Tibial nerve (tissue), 4 donors: ENCODE data around the gene RAB28. TPM values are rescaled to one million over a fixed set of nuclear protein-coding genes. Genes with fewer than 3 reads are reported as not detected.

Source experiments
- DNase-seq, 2 donors: peaks; one replicate each; pipeline ENCODE4 v3.0.0-alpha.2; 2019; ENCODE audit warnings: low spot score in 2 of 2
- H3K27ac ChIP-seq, 4 donors: fragments of 200-600 bp; sonication (generic) in 3 of 4; one replicate each; pipeline ENCODE4 v1.5.1; 2017 to 2019; ENCODE audit warnings: mild to moderate bottlenecking in 1 of 4
- H3K27me3 ChIP-seq, 2 donors: fragments of 200-600 bp; sonication (generic) in 1 of 2; one replicate each; pipeline versions ENCODE4 v1.5.1 to v1.6.0; 2017 to 2019
- H3K36me3 ChIP-seq, 3 donors: fragments of 200-600 bp; sonication (generic); one replicate each; pipeline ENCODE4 v1.5.1; 2018 to 2019
- H3K4me1 ChIP-seq, 4 donors: fragments of 200-600 bp; sonication (generic) in 3 of 4; one replicate each; pipeline ENCODE4 v1.5.1; 2017 to 2019
- H3K4me3 ChIP-seq, 4 donors: fragments of 200-600 bp; sonication (generic) in 3 of 4; one replicate each; pipeline ENCODE4 v1.5.1; 2017 to 2019; ENCODE audit warnings: mild to moderate bottlenecking in 1 of 4, moderate library complexity in 1 of 4
- H3K9me3 ChIP-seq, 4 donors: fragments of 200-600 bp; sonication (generic) in 3 of 4; one replicate each; pipeline ENCODE4 v1.5.1; 2017 to 2019
- EP300 ChIP-seq, 2 donors: sonication (generic); formaldehyde crosslinking; IDR thresholded peaks; one replicate each; pipeline ENCODE4 v1.6.1; 2017; ENCODE audit warnings: antibody characterized with exemption in 2 of 2, mild to moderate bottlenecking in 1 of 2
- POLR2A ChIP-seq, 2 donors: fragments of 450-650 bp; IDR thresholded peaks; one replicate each; pipeline ENCODE4 v1.6.1; 2017; ENCODE audit warnings: antibody characterized with exemption in 2 of 2, mild to moderate bottlenecking in 2 of 2, moderate library complexity in 2 of 2
- WGBS, 2 donors: methylation state at CpG; one replicate each; pipeline ENCODE4 v1.1.5; 2018; 5-methylcytosine and 5-hydroxymethylcytosine counted together
- total RNA-seq, 4 donors: library from RNA; depleted of rRNA; stranded (reverse); fragments of >200 nt; gene quantifications; one replicate each; pipeline ENCODE4 v1.1.0, GENCODE V29; 2016
- TF ChIP-seq, protein P1 (sequence below), 5 experiments: fragments of 200-600 bp in 3 of 5; fragments of 450-650 bp in 2 of 5; sonication (generic) in 3 of 5; IDR thresholded peaks; one replicate each; pipeline ENCODE4 v1.5.1; 2016 to 2019; ENCODE audit warnings: antibody characterized with exemption in 5 of 5, mild to moderate bottlenecking in 3 of 5, moderate library complexity in 2 of 5

RAB28 gene
- total RNA-seq, 4 donors from 2014 or later, result 18.3 to 32.2 (median 28.5) TPM

DNA sequence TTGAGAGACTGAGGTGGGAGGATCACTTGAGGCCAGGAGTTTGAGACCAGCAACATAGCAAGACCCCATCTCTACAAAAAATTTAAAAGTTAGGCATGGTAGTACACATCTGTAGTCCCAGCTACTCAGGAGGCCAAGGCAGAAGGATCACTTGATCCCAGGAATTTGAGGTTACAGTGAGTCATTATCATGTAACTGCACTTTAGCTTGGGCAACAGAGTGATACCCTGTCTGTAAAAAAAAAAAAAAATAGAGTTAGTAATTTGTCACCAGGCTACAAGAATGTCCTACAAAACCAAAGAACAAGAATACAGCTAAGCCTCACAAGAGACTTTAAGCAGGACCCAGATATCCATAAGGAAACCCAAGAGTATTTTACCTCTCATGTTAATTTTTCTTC lies 27.0 kb upstream of the RAB28 start:
- H3K27me3 ChIP-seq, result peaks cover 0 to 17% of the 10 kb centered on the region in 2 donors
- no peaks in the 10 kb centered on the region for H3K9me3 ChIP-seq
- no peak overlapping the region for H3K27ac ChIP-seq
- no peaks in the 10 kb centered on the region for H3K36me3 ChIP-seq
- TF ChIP-seq EP300 (IDR thresholded peaks at IDR 0.05) (no peak), POLR2A (IDR thresholded peaks at IDR 0.05) (no peak)
- TF ChIP-seq, protein P1, sequence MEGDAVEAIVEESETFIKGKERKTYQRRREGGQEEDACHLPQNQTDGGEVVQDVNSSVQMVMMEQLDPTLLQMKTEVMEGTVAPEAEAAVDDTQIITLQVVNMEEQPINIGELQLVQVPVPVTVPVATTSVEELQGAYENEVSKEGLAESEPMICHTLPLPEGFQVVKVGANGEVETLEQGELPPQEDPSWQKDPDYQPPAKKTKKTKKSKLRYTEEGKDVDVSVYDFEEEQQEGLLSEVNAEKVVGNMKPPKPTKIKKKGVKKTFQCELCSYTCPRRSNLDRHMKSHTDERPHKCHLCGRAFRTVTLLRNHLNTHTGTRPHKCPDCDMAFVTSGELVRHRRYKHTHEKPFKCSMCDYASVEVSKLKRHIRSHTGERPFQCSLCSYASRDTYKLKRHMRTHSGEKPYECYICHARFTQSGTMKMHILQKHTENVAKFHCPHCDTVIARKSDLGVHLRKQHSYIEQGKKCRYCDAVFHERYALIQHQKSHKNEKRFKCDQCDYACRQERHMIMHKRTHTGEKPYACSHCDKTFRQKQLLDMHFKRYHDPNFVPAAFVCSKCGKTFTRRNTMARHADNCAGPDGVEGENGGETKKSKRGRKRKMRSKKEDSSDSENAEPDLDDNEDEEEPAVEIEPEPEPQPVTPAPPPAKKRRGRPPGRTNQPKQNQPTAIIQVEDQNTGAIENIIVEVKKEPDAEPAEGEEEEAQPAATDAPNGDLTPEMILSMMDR (IDR thresholded peaks at IDR 0.05), result no peak
- no peaks in the 10 kb centered on the region for H3K4me1 ChIP-seq
- no peak for DNase-seq
- no peak overlapping the region for H3K4me3 ChIP-seq

- Histone ChIP-seq H3K4me1 (no peaks in the 10 kb centered on the region), H3K4me3 (no peak overlapping the region), H3K27me3 (peaks cover 0 to 13% of the 10 kb centered on the region in 2 donors), H3K36me3 (no peaks in the 10 kb centered on the region), H3K9me3 (no peaks in the 10 kb centered on the region), H3K27ac (no peak overlapping the region)
- WGBS, 2 donors, result 55 to 67% methylated on average over 1 of the region's 1 CpG
- TF ChIP-seq, protein P1 (IDR thresholded peaks at IDR 0.05), result no peak
- TF ChIP-seq POLR2A (IDR thresholded peaks at IDR 0.05) (no peak), EP300 (IDR thresholded peaks at IDR 0.05) (no peak)
- DNase-seq, result no peak
These were observed 25.3 kb upstream of the RAB28 start for GRCh38 chr4:13509442-13509841.

- H3K9me3 ChIP-seq, result no peaks in the 10 kb centered on the region
- 92 to 97% methylated on average over 5 of the region's 5 CpGs for WGBS, 2 donors
- TF ChIP-seq EP300 (IDR thresholded peaks at IDR 0.05) (no peak), POLR2A (IDR thresholded peaks at IDR 0.05) (no peak)
- TF ChIP-seq, protein P1 (IDR thresholded peaks at IDR 0.05), result no peak
- H3K27me3 ChIP-seq, result peaks cover 0 to 15% of the 10 kb centered on the region in 2 donors
- no peak for DNase-seq
- no peak overlapping the region for H3K27ac ChIP-seq
- H3K4me1 ChIP-seq, result no peaks in the 10 kb centered on the region
- no peaks in the 10 kb centered on the region for H3K36me3 ChIP-seq
- H3K4me3 ChIP-seq, result no peak overlapping the region
These were observed 20.2 kb upstream of the RAB28 start for GRCh38 chr4:13504374-13504773.

- TF ChIP-seq EP300 (IDR thresholded peaks at IDR 0.05) (no peak), POLR2A (IDR thresholded peaks at IDR 0.05) (no peak)
- TF ChIP-seq, protein P1 (IDR thresholded peaks at IDR 0.05), result no peak
- Histone ChIP-seq H3K9me3 (no peaks in the 10 kb centered on the region), H3K27me3 (peaks cover 0 to 15% of the 10 kb centered on the region in 2 donors), H3K4me3 (no peak overlapping the region), H3K27ac (no peak overlapping the region), H3K36me3 (no peaks in the 10 kb centered on the region), H3K4me1 (no peaks in the 10 kb centered on the region)
- 91 to 92% methylated on average over 1 of the region's 1 CpG for WGBS, 2 donors
- DNase-seq, result no peak
These were observed 14.3 kb upstream of the RAB28 start for GRCh38 chr4:13498469-13498868.

DNA sequence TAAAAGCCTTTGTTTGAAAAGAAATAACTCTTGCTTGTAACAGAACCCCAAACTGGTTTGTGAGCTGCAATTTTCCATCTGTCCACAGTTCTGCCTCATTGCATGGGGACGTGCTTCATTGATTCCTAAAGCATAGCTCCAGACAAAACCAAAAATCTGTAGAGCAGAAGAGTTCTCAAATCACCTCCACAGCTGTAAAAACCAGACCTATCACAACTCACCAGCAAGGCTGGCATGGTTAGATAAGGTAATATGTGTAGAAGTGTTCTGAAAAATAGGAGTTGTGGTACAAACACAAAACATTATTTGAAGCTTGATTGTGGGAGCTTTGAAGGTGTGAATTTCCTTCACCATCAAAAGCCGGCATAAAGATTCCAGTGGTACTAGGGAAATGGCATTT lies 12.5 kb upstream of the RAB28 start:
- Histone ChIP-seq H3K36me3 (no peaks in the 10 kb centered on the region), H3K27me3 (peaks cover 0 to 14% of the 10 kb centered on the region in 2 donors), H3K4me3 (no peak overlapping the region), H3K4me1 (no peaks in the 10 kb centered on the region), H3K27ac (no peak overlapping the region), H3K9me3 (no peaks in the 10 kb centered on the region)
- 47 to 56% methylated on average over 2 of the region's 2 CpGs for WGBS, 2 donors
- TF ChIP-seq, protein P1 (IDR thresholded peaks at IDR 0.05), result no peak
- no peak for TF ChIP-seq POLR2A (IDR thresholded peaks at IDR 0.05)
- no peak for TF ChIP-seq EP300 (IDR thresholded peaks at IDR 0.05)
- no peak for DNase-seq
